ENCODE measurements around the gene TMEM163.

Gene TMEM163

DNA sequence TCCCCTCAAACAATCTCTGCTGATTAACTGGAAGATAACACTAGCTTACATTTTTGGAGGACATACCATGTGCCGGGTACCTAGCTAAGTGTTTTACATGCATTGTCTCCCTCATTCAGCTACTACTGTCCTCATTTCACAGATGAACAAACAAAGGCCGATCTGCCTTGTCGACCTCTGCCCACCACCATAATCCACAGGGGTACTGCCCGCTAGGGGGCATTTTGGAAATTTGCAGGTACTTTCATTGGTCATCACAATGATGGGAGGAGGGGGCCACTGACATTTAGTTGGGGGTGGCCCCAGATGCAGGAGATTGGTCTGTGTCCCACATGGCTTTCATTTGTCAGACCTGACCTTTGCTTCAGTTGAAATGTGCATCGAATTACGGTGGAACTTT lies 3.9 kb upstream of the TMEM163 start:
- no peak for DNase-seq

DNA sequence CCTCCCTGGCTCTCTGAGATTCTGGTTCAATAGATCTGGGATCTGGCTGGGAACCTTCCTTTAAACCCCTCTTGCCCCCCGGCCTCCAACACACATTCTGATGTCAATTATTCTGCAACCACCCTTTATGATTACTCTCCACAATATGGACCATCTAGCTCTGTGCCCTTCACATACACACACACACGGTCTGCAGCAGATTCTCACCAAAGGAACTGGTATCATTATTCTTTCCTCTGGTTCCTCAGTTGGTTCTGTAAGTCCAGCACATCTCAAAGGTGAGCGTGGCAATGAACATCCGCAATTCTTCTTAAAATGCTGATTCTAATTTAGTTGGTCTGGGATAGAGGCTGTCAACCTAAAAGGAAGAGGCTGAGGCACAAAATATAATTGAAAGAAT lies 2.8 kb upstream of the TMEM163 start:
- DNase-seq = no peak

DNA sequence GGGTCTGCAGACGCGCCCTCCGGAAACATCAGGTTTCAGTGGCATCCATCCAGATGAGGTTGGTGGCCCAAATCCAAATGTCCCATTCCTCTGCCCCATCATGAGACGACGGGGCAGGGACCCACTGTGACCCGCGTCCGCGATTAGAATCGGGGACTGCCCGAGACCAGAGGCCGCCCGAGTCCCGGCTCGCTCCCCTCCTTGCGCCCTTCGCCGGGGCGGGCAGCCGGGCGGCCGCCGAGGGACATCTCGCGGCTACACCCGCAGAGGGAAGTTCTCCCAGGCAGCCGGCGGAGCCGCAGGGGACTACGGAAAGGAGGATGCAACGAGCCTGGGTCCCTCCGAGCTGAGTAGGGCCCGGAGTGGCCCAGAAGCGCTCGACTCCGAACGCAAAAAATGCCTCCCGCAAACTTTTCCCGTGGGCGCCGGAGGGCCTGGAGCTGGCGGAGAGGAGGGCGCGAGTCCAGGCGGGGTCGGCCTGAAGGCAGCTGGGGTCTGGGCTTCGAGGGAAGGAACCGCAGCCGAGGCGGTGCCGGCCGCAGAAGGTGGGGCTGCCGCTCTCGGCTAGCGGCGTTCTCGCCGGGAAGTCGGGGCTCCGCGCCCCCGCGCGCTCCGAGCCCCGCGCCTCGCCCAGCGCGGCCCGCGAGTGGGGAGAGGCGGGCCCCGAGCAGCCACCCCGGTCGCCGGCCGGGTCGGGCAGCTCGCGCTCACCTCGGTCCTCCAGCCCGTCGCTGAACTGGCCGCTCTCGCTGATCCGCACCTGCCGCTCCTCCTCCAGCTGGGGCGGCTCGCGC lies 580 bp downstream of the TMEM163 start:
- DNase-seq = peak; percentile 6

DNA sequence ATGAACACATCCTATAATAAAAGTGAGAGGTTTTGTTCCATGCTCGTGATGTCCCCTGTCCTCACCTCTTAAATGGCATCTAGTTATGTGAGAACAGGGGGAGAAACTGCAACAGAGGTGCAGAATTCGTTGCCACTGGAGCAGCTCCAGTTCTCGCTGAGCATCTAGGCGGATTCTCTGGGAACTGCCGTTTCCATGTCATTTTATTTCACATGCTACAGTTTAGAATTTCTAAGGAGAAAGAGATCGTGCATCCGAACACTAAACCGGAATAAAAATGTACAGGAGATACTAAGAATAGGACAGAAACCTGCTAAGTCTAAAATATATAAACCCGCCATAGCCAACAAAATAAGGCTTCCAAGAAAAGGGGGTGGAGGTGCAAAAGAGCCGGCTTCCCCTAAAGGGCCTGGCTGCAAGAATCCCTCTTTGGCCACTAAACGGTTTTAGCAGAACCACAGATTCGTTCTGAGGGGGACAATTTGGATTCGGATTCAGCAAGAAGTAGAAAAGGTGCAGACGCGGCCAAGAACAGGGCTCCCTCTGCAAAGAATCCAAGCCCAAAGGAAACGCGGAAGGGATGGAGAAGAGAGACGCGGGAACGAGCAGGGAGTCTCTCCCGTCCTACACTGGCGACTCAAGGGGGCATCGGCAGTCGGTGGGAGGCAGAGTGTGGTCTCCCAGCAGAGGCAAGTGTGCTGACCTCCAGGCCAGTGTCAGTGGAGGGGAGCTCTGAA lies 1.3 kb downstream of the TMEM163 start:
- no peak for DNase-seq

DNA sequence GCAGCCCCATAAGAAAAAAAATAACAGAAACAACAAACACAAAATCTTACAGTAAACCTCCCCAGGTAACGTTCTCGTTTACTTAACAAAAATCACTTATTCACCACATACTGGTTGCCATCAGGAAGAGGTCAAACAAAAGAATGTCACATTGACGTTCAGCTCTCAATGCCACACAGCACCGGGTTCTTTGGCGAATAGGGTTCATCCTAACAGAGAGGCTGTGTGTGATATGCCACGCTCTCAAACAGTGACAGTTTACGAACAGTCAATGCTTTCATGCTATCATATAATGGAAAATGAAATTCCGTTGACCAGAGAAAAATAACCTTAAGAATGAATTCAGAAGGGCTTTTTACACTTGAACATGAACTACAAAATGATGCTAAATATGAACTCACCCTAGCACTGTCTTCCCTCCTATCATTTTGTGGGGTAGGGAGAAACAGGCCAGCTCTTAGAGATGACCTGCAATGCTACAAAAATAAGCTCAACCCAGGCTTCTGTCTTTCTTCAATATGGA lies 2.0 kb downstream of the TMEM163 start:
- no peak for DNase-seq

DNA sequence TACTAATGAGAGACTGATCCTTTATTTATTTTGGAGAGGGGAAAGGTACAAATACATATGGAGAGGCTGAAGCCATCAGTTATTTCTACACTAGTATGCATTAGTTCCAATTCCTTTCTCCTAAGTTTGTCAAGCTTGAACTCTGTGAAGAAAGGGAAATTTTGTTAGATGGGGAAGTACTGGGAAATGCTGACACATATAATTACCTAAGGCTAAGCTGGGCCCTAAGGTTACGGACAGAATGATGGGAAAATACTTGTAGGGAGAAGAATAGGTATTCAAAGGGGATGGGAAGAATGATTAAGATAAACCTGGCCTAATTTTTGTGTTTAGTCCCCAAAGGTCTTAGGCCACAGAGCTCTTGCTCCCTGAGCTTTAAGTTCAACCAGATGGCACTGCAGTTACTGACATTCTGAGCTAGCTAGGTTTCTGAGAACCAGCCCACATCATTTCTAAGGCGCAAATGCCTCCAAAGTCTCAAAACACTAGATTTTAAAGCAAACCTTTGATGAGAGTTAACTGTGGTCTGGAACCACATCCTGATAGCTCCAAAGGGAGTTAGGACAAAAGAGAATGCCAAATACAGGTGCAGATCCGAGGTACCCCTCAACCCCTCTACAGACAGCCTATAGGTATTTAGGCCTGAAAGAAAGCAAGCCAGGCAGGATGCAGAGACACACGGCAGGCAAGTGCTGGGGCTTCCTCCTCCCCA lies 2.7 kb downstream of the TMEM163 start:
- DNase-seq = no peak

DNA sequence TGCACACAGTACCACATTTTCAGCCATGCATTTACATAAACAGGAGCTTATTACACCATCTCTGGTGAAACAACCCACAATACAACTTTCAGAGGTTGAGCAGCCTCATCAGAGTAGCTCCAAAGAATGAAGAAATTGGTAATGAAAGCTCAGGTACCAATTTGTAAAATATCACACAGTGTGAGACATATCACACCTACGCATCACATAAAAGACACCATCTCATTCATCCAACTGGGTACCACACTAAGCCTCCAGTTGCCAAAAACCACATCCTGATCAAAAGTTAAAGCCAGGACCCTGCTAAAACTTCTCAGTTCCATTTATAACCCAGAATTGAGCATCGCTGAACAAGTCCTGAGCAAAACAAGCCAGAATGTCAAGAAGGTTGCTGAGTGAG lies 4.6 kb downstream of the TMEM163 start:
- no peak for DNase-seq

DNA sequence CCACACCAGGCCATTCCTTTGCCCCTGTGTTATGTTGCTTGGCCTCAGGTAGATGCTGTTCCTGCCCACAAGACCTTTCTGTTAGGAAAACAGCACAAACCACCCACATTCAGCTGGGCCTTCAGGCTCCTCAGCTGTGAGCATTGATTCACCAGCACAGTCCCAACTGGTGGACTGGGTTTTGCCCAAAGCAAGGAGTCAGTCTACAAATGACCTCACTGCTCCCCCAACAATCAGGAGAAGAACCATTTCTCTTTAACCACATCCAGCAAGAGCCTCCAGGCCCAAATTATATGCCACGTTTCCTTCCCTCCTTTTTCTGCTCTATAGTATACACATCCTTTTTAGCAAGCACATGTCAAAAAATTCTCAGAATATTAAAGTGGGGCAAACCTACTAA lies 5.2 kb downstream of the TMEM163 start:
- no peak for DNase-seq

DNA sequence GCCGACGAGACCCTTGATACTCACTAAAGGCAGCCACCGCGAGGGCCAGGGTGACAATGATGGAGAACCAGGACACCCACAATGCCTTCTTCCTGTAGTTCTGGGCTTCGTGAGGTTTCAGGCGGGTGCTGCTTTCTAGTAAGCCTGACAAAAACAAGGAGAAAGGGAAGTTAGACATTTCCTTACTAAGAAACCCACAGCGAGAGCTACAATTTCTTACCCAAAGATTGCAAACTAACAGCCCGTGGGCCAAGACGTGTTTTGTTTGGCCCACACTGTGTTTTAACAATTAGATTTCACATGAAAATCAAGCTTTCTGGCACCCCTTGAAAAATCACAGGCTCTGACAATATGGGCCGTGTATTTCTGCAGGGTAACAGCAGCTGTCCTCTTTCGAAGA lies 5.6 kb downstream of the TMEM163 start:
- DNase-seq = no peak

DNA sequence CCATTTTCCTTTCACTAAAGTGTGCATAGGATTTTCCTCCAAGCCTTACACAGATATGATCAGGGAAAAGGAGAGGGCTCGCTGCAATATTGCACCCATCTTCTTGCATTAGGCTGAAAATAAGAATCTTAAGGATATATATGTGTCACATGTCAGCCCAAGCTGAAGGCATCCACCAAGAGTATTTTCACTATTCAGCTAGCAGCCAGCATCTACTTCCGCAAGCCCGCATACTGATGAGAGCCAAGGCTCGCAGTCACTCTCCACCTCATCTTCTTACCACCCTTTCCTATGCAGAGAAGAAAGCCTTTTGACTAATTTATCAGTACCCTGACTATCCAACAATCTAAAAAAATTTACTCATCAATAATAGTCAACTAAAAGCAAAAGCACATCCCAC lies 6.1 kb downstream of the TMEM163 start:
- DNase-seq = no peak

DNA sequence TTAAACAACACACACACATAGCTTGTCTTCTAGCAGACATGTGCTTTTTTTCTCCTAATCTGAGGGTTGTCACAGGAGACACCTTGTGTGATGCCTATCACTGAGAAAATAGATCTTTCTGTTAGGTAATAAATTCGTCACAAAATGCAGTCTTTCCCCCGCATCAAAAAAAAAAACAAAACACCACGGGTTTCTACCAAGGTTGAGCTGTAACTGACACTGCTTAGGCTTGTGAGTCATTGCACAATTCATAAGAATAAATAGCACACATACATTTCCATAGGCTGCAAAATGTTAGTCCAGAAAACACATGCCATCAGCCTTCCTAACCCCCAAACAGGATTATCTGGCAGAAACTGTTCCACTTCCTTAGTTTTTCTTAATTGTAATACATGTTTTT lies 6.5 kb downstream of the TMEM163 start:
- DNase-seq = no peak

DNA sequence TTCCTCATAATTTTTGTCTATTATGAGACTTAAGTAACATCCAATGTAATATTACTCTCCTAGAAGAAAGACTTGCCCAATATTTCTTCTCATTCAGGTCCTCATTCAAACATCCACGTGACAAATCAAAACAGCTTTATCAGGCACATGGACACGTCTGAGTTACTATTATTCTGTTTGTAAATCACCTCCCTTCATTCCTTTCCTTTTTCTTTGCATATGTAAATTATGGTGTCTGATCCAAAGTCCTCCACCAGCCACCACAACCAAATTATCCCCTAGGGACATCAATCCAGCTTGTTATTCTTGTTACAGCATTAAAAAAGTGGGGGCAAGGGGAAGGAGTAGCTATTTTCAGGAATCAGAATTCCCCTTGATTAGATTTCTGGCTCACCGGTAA lies 7.1 kb downstream of the TMEM163 start:
- no peak for DNase-seq

DNA sequence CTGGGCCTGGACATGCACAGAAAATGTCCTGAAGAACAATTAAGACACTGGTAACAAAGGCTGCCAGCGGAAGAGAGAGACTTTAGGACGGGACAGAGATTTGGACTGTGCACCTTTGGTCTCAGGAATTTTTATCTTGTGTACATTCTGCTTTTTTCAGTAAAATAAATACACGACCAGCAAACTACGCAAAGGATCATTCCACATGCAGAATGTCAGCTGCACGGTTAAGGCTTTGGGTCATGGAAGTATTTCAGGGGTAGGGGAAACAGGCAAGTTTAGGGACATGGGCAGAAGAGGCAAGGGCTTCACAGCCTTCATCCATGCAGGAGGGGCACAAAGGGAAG lies 11.5 kb downstream of the TMEM163 start:
- no peak for DNase-seq

DNA sequence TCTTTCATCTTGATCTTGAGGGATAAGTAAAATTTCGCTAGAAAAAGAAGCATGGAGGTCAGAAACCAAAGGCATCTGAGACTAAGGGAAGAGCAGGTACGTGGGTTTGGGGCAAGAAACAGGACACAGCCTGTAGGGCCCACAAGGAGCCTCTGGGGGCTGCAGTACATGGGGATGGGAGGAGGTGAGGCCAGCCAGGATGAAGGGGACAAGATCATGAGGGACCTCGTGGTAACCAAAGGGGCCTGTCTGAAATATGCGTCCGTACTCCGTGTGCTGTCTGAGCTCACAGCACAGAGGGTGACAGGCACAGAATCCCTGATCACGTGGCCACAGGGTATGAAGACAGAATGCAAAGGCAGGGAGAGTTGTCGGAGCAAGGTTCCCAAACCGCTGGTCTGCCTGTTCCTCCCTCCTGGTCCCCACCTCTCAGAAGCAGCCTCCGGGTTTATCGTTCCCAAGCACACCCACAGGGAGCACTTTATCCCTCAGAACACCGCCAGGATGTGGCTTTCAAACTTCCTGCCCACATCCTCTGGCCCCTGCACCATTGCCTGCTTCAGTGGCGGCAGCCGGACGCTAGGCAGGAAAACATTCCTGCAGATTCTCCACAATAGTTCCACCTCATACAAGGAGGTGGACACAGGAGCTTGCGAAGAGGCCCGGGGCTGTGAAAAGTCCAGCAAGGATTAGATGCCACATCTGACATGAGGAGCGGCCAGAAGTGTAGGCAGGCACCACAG lies 12.0 kb downstream of the TMEM163 start:
- peak; percentile 53 for DNase-seq

DNA sequence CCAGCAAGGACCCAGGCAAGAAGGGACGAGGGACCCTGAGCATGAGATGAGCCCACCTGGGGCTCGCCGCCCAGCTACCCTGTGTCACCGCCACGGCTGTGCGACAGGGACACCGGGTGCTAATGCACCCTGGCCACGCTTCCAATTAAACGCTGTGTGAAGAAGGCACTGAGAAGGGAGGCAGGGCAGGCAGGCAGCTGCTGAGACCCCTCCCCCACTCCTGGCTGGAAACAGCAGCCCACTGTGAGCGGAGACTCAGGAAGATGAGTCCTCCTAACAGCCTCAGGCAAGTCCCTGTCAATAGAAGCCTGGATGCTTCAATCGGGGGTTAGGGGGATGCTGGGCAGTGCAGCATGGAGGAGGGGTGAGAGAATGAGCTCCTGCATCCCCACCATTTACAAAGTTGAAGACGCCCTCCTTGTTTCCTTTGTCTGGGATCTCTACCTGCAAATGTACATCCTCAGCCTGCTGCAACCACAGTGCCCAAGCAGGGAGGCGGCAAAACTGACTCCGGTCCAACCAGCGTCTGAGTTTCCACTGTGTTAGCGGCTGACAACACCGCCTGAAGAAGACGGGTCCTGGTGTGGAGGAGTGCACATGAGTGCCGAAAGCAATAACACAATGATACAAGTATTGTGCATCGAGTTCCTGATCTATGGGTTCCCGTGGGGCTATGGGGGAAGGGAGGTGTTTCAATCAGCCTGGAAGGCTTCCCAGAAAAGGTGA lies 12.8 kb downstream of the TMEM163 start:
- no peak for DNase-seq

DNA sequence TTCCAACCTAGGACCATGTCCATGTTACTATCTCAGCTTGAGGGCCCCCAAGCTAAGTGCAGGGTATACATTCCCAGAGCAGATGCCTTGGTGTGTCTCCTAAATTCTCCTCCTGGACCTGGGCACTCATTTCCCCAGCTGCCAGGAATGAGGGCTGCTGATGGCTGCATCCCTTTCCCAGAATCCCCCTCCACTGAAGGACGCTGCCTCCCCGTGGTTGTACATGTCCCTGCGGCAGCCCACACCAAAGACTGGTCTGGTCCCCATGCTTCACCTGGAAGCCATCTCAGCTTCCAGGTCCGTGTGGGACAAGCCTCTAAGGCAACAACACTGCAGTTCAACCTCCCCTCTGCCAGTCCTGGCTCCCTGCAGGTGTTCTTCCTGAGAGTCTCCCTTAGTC lies 14.6 kb downstream of the TMEM163 start:
- DNase-seq = no peak

DNA sequence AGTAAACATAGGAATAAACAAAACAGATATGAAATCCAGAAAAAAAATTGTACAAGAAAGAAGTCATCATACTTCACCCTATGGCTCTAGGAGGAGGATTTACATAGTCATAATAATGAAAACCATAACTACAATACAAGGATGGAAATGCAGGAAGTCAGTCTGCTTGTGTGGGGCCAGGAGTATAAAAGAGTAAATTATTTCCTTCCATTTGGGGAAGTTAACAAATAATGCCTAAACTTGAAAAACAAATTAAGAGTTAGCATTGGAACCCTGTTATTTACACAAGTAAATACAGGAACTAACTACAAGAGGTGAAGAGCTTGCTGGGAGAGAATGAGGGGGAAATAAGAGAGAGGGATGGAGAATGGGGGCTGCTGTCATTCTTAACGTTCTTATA lies 15.4 kb downstream of the TMEM163 start:
- no peak for DNase-seq

DNA sequence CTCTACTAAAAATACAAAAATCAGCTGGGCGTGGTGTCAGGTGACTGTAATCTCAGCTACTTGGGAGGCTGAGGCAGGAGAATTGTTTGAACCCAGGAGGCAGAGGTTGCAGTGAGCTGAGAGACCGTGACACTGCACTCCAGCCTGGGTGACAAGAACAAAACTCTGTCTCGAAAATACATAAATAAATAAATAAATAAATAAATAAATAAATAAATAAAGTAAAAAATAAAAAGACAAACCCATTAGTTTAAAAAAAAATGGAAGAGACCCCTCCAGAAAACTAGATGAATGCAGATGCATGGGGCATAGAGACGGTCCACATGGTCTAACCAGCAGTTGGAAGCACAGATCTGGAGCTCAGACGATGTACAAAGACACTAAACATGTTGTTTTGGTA lies 18.1 kb downstream of the TMEM163 start:
- no peak for DNase-seq

DNA sequence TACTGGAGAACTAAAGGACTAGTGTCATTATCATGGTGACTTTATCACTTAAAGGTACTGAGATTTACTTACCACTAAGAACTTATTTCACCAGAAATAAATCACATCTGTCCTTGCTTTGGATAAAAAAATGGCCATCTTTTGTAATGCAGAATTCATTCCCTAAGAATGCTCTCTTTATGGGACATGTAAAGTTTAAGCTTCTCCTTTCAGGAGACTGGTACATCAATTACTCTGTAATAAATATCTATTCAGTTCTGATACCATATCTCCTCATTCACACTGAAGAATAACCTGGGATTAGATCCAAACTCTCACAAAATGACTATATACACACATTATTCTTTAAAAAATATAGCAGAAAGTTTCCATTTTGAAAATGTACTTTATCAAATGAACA lies 24.4 kb downstream of the TMEM163 start:
- DNase-seq = no peak

DNA sequence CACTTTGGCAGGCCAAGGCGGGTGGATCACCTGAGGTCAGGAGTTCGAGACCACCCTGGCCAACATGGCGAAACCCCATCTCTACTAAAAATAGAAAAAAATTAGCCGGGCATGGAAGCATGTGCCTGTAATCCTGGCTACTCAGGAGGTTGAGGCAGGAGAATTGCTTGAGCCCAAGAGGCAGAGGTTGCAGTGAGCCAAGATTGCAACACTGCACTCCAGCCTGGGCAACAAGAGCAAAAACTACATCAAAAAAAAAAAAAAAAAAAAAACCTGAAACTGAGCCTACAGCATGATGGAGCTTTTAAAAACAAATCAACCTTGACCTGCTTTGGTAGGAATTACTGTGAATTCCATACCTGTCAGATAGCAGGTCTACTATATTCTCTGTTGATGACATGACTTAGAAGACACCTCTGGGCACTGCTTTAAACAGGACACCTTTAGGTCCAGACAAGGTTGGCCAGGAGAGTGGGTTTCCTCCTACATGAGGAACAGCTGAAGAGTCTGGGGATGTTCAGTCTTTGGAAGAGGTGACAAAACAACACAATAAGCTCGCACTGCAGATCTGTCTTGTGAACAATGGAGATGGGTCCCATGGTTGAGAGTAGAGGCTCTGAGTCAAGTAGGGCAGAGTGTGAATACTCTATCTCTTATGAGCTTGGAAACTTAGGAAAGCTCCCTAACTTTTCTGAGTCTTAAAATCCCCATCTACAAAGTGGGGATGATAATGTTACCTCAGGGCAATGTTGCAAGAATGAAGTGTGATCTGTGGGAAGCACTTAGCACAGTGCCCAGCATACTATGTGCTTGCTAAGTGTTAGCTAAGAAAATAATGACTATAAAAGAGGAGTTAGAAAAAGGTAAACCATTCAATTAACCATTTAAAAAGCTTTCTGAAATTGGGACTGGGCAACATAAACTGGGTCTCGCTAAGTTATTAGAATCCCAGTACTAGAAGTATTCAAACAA lies 25.2 kb downstream of the TMEM163 start:
- DNase-seq = no peak

DNA sequence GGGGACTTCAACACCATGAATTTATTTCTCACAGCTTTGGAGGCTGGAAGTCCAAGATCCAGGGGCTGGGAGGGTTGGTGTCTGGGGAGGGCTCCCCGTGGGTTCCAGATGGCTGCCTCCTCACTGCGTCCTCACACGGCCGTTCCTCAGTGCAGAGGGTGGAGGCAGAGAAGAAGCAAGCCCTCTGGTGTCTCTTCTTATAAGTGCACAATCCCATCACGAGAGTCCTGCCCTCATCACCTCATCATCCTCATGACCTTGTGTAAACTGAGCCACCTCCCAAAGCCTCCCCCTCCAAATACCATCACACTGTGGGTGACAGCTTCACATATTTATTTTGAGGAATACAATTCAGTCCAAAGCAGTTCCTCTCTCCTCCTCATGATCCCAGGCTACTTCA lies 26.3 kb downstream of the TMEM163 start:
- no peak for DNase-seq
